RWPE2 (cell line): ENCODE data around the gene KCNA10.

Experiments
- ATAC-seq: fragments of 200-7000 bp; cut with Tn5 transposase; 3 replicates; pipeline ENCODE4 v1.9.1; 2021; ENCODE audit warnings: low read depth
- DNase-seq: peaks from one replicate; pipeline ENCODE4 v3.0.0-alpha.2; 2020; ENCODE audit warnings: low spot score
- H3K27ac ChIP-seq: fragments of 450-650 bp; 2 replicates; pipeline ENCODE4 v1.5.1; 2017; ENCODE audit warnings: mild to moderate bottlenecking; ENCODE audit not compliant: poor library complexity, severe bottlenecking
- H3K27me3 ChIP-seq: fragments of 250-450 bp; sonication (Bioruptor Pico); 2 replicates; pipeline ENCODE4 v1.5.1; 2021; ENCODE audit warnings: mild to moderate bottlenecking, moderate library complexity; ENCODE audit not compliant: insufficient read depth, poor library complexity, severe bottlenecking
- H3K36me3 ChIP-seq: fragments of 250-450 bp; sonication (Bioruptor Pico); 2 replicates; pipeline ENCODE4 v1.5.1; 2020; ENCODE audit warnings: low read depth, mild to moderate bottlenecking, moderate library complexity
- H3K4me1 ChIP-seq: fragments of 250-450 bp; sonication (Bioruptor Pico); 2 replicates; pipeline ENCODE4 v1.5.1; 2021; ENCODE audit warnings: mild to moderate bottlenecking, moderate library complexity; ENCODE audit not compliant: insufficient read depth, poor library complexity, severe bottlenecking
- H3K4me3 ChIP-seq: fragments of 250-450 bp; sonication (Bioruptor Pico); 2 replicates; pipeline ENCODE4 v1.5.1; 2021; ENCODE audit warnings: mild to moderate bottlenecking, moderate library complexity; ENCODE audit not compliant: severe bottlenecking
- H3K9me3 ChIP-seq: fragments of 250-450 bp; sonication (Bioruptor Pico); 2 replicates; pipeline ENCODE4 v1.5.1; 2021; ENCODE audit warnings: mild to moderate bottlenecking, moderate library complexity; ENCODE audit not compliant: severe bottlenecking
- CTCF ChIP-seq: fragments of 450-650 bp; IDR thresholded peaks from one replicate; pipeline ENCODE4 v1.5.1; 2017; ENCODE audit warnings: mild to moderate bottlenecking, moderate library complexity; ENCODE audit not compliant: poor library complexity, severe bottlenecking

The KCNA10 gene

GRCh38 chr1:110559157-110559556, 40.2 kb upstream of the KCNA10 start:
- no peak overlapping the region for H3K27ac ChIP-seq

GRCh38 chr1:110557481-110557880, 38.5 kb upstream of the KCNA10 start:
- no peaks in the 10 kb centered on the region for H3K36me3 ChIP-seq
- no peaks in the 10 kb centered on the region for H3K9me3 ChIP-seq
- no peak overlapping the region for H3K27ac ChIP-seq
- TF ChIP-seq CTCF: no peak
- H3K4me3 ChIP-seq: no peak overlapping the region
- DNase-seq (no peak), ATAC-seq (no peak)
- peaks cover 36% of the 10 kb centered on the region for H3K27me3 ChIP-seq
- no peaks in the 10 kb centered on the region for H3K4me1 ChIP-seq

More at GRCh38 chr1:110559157-110559556, 40.2 kb upstream of the KCNA10 start:
- Histone ChIP-seq H3K4me1 (no peaks in the 10 kb centered on the region), H3K4me3 (no peak overlapping the region), H3K36me3 (no peaks in the 10 kb centered on the region), H3K9me3 (no peaks in the 10 kb centered on the region), H3K27me3 (peaks cover 31% of the 10 kb centered on the region)
- DNase-seq (no peak), ATAC-seq (0 out of 3 replicates have a peak, but pooled peaks have one; percentile 31)
- TF ChIP-seq CTCF: no peak

- TF ChIP-seq CTCF: no peak
- DNase-seq (no peak), ATAC-seq (no peak)
- no peaks in the 10 kb centered on the region for H3K4me1 ChIP-seq
- no peak overlapping the region for H3K27ac ChIP-seq
- H3K9me3 ChIP-seq: no peaks in the 10 kb centered on the region
- peaks cover 41% of the 10 kb centered on the region for H3K27me3 ChIP-seq
- H3K4me3 ChIP-seq: no peak overlapping the region
- H3K36me3 ChIP-seq: no peaks in the 10 kb centered on the region
Observed at GRCh38 chr1:110556471-110556807, 37.5 kb upstream of the KCNA10 start.

GRCh38 chr1:110555807-110556470, 37.0 kb upstream of the KCNA10 start:
- H3K4me3 ChIP-seq: no peak overlapping the region
- no peaks in the 10 kb centered on the region for H3K36me3 ChIP-seq
- TF ChIP-seq CTCF: no peak
- ATAC-seq: peak; percentile 48; the same call in 2 of the 3 replicates
- no peaks in the 10 kb centered on the region for H3K9me3 ChIP-seq
- DNase-seq: no peak
- no peaks in the 10 kb centered on the region for H3K4me1 ChIP-seq
- no peak overlapping the region for H3K27ac ChIP-seq
- peaks cover 41% of the 10 kb centered on the region for H3K27me3 ChIP-seq
